Endothelial cell of hepatic sinusoid (primary cell): ENCODE results near the gene MGST3.
"Not testable (repeated sequence)": the region's sequence is repeated elsewhere in the genome, so short reads cannot be mapped to it uniquely, and the experiment has no call there.

Experiments used
- in situ Hi-C: cut with HindIII; loops from 2 replicates; pipeline ENCODE4 v1.10.0; 2017; ENCODE audit warnings: low sequenced_read_pairs

Gene MGST3

GRCh38 chr1:165628147-165628822 is 2.7 kb upstream of the MGST3 start:
- in situ Hi-C loops, result no loop called here

GRCh38 chr1:165629151-165629550 is 1.9 kb upstream of the MGST3 start:
- in situ Hi-C loops, result no loop called here

- in situ Hi-C loops, result no loop called here
Measured at GRCh38 chr1:165629848-165630628, 996 bp upstream of the MGST3 start.

- in situ Hi-C loops, result no loop called here
Measured at GRCh38 chr1:165631342-165632151, 513 bp downstream of the MGST3 start.

- in situ Hi-C loops, result no loop called here
Measured at GRCh38 chr1:165632152-165632469, 1.1 kb downstream of the MGST3 start.

- in situ Hi-C loops, result no loop called here
Measured at GRCh38 chr1:165632491-165632890, 1.5 kb downstream of the MGST3 start.

GRCh38 chr1:165633614-165634013 is 2.6 kb downstream of the MGST3 start:
- in situ Hi-C loops, result no loop called here

GRCh38 chr1:165634154-165634921 is 3.3 kb downstream of the MGST3 start:
- in situ Hi-C loops, result no loop called here

GRCh38 chr1:165635329-165635728 is 4.3 kb downstream of the MGST3 start:
- in situ Hi-C loops, result no loop called here

- in situ Hi-C loops, result no loop called here
Measured at GRCh38 chr1:165635823-165636222, 4.8 kb downstream of the MGST3 start.

GRCh38 chr1:165637427-165637826 is 6.4 kb downstream of the MGST3 start:
- in situ Hi-C loops, result no loop called here

GRCh38 chr1:165638211-165638610 is 7.2 kb downstream of the MGST3 start:
- in situ Hi-C loops, result not testable (repeated sequence)

- in situ Hi-C loops, result loop anchor here (5.0 kb wide), 1 partner anchor 287 kb away; no protein-coding TSS in a partner anchor
Measured at GRCh38 chr1:165639821-165640623, 9.0 kb downstream of the MGST3 start.

GRCh38 chr1:165641231-165641987 is 10.4 kb downstream of the MGST3 start:
- in situ Hi-C loops, result loop anchor here (5.0 kb wide), 1 partner anchor 286 kb away; no protein-coding TSS in a partner anchor

- in situ Hi-C loops, result loop anchor here (5.0 kb wide), 1 partner anchor 283 kb away; no protein-coding TSS in a partner anchor
Measured at GRCh38 chr1:165644064-165644735, 13.2 kb downstream of the MGST3 start.

GRCh38 chr1:165645654-165646366 is 14.8 kb downstream of the MGST3 start:
- in situ Hi-C loops, result no loop called here

- in situ Hi-C loops, result no loop called here
Measured at GRCh38 chr1:165647517-165647916, 16.5 kb downstream of the MGST3 start.

- in situ Hi-C loops, result no loop called here
Measured at GRCh38 chr1:165647970-165648369, 16.9 kb downstream of the MGST3 start.
